HG03103 (cell line): ENCODE results near the gene IKZF3.
"Not testable (repeated sequence)": the region's sequence is repeated elsewhere in the genome, so short reads cannot be mapped to it uniquely, and the experiment has no call there.

Source experiments
- ATAC-seq: cut with Tn5 transposase; IDR thresholded peaks from one replicate; pipeline ENCODE4 v1.9.1; 2021; ENCODE audit warnings: low read depth; ENCODE audit not compliant: unreplicated experiment

The IKZF3 gene

GRCh38 chr17:39742856-39743436 is 121.2 kb downstream of the IKZF3 start:
- ATAC-seq, result no peak

- ATAC-seq, result no peak
These were observed 121.8 kb downstream of the IKZF3 start for GRCh38 chr17:39742126-39742855.

- no peak for ATAC-seq
These were observed 123.6 kb downstream of the IKZF3 start for GRCh38 chr17:39740357-39741111.

- ATAC-seq, result no peak
These were observed 124.2 kb downstream of the IKZF3 start for GRCh38 chr17:39739885-39740356.

- no peak for ATAC-seq
These were observed 124.9 kb downstream of the IKZF3 start for GRCh38 chr17:39738983-39739884.

GRCh38 chr17:39738568-39738901 is 125.6 kb downstream of the IKZF3 start:
- no peak for ATAC-seq

- no peak for ATAC-seq
These were observed 126.1 kb downstream of the IKZF3 start, which contains the start of gene GRB7 for GRCh38 chr17:39737760-39738567. TSS of gene GRB7 (plus strand) at chr17:39737938. CDS start at chr17:39742302, 4,364 bp downstream.

- ATAC-seq, result no peak
These were observed 126.8 kb downstream of the IKZF3 start for GRCh38 chr17:39737206-39737759.

GRCh38 chr17:39736319-39737165 is 127.6 kb downstream of the IKZF3 start:
- no peak for ATAC-seq

- no peak for ATAC-seq
These were observed 128.2 kb downstream of the IKZF3 start for GRCh38 chr17:39735882-39736281.

GRCh38 chr17:39732586-39732985 is 131.5 kb downstream of the IKZF3 start:
- no peak for ATAC-seq

GRCh38 chr17:39730095-39730921 is 133.8 kb downstream of the IKZF3 start, which contains the start of gene MIEN1:
TSS of gene MIEN1 (minus strand) at chr17:39730532. CDS start at chr17:39730495, 37 bp downstream.
- peak; percentile 85 for ATAC-seq

GRCh38 chr17:39729280-39729851 is 134.7 kb downstream of the IKZF3 start:
- no peak for ATAC-seq

- no peak for ATAC-seq
These were observed 136.6 kb downstream of the IKZF3 start for GRCh38 chr17:39727556-39727955.

GRCh38 chr17:39726617-39727016 is 137.5 kb downstream of the IKZF3 start:
- ATAC-seq, result no peak

GRCh38 chr17:39725923-39726322 is 138.2 kb downstream of the IKZF3 start:
- ATAC-seq, result not testable (repeated sequence)

- no peak for ATAC-seq
These were observed 139.4 kb downstream of the IKZF3 start for GRCh38 chr17:39724731-39725130.
